Frontal cortex (tissue), 4 donors: ENCODE data around the gene PDCD1. TPM values are rescaled to one million over a fixed set of nuclear protein-coding genes. Genes with fewer than 3 reads are reported as not detected.
A peak's percentile ranks its signal among the peaks of the same experiment; 100 is the strongest.

Source experiments
- DNase-seq, 2 donors: peaks; one replicate each; pipeline ENCODE4 v3.0.0; 2012; ENCODE audit warnings: low spot score in 2 of 2
- FAIRE-seq: peaks from 2 replicates; lab custom pipeline; 2012; peaks lifted over from hg19 to GRCh38; lab: Jason Lieb, UNC
- total RNA-seq: library from RNA; depleted of rRNA; stranded (reverse); fragments of >200 nt; gene quantifications from one replicate; pipeline ENCODE4 v1.2.3, GENCODE V29; 2014
- donor health status: control.
- donor health status: control.
- donor health status: control.

Gene PDCD1
- total RNA-seq, 1 donor from 2014 or later, result 0.41 TPM

GRCh38 chr2:241867776-241868420, 9.2 kb upstream of the PDCD1 start:
- DNase-seq (no peak), FAIRE-seq (no peak)

- FAIRE-seq (no peak), DNase-seq (no peak)
Observed at GRCh38 chr2:241866790-241867645, 8.3 kb upstream of the PDCD1 start.

- FAIRE-seq (no peak), DNase-seq (no peak)
Observed at GRCh38 chr2:241865957-241866789, 7.5 kb upstream of the PDCD1 start.

GRCh38 chr2:241865416-241865956, 6.8 kb upstream of the PDCD1 start:
- FAIRE-seq (no peak), DNase-seq (no peak)

- FAIRE-seq (no peak), DNase-seq (no peak)
Observed at GRCh38 chr2:241864850-241865213, 6.1 kb upstream of the PDCD1 start.

DNA sequence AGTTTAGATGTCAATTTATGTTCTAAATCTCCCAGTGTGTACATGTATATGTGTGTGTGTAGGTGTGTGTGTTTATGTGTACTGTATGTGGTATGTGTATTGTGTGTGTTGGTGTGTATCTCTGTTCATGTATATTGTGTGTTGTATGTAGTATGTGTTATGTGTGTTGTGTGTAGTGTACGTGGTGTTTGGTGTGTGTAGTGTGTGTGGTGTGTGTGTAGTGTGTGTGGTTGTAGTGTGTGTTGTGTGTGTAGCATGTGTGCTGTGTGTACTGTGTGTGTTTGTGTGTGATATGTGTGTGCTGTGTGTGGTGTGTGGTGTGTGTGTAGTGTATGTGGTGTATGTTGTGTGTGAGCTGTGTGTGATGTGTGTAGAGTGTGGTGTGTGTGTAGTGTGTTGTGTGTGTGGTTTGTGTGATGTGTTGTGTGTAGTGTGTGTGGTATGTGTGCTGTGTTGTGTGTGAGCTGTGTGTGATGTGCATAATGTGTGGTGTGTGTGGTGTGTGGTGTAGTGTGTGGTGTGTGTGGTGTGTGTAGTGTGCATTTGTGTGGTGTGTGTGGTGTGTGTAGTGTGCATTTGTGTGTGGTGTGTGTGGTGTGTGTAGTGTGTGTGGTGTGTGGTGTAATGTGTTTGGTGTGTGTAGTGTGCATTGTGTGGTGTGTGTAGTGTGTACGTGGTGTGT, 5.6 kb upstream of the PDCD1 start:
- FAIRE-seq, result no peak

GRCh38 chr2:241863536-241863954, 4.9 kb upstream of the PDCD1 start:
- FAIRE-seq, result no peak
- DNase-seq, result no peak

More for the DNA sequence above, 5.6 kb upstream of the PDCD1 start:
- no peak for DNase-seq

DNA sequence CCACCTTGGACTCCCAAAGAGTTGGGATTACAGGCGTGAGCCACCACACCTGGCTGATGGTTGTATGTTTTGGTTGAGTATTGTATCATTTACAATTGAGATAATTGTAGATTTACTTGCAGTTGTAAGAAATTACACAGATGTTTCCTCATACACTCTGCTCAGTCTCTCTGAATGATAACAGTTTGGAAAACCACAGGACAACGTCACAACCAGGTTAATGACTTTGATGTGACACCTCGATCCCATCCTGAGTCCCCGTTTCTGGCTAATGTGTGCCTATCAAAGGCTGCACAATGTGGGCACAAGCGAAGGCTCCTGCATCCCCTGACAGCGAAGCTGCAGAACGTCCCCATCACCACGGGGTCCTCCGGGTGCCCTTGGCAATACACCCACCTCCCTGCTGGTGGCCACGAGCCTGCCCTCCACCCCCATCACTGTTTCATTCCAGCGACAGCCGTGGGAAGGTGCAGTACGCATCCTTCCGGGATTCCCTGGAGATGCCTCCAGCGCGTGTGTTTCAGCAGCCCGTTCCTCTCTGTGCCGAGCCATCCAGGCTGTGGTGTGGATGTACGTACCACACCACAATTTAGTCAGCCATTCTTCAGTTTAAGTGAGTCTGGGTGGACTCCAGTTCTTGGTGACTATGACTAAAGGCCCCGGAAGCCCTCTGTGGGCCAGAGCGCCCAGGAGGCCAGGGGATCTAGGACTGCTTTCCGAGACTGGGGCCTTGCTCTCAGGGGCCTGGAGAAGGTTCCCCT, 4.3 kb upstream of the PDCD1 start:
- FAIRE-seq (no peak), DNase-seq (no peak)

DNA sequence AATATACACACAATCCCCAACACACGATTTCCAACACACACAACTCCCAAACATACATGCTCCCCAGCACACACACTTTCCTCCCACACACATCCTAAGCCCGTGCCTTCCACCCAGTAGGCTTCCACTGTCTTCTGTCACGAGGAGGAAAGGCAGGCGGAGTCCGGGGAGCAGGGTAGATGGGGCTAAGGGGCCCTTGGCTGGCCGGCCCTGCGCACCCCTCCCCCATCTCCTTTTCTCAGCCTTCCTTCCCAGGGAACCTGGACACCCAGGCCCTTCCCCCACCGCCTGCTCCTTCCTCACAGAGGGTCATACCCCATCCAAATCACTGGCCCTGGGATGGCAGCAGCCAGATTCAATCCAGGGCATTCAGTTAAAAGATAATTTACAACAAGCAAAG, 3.4 kb upstream of the PDCD1 start:
- FAIRE-seq, result no peak

DNA sequence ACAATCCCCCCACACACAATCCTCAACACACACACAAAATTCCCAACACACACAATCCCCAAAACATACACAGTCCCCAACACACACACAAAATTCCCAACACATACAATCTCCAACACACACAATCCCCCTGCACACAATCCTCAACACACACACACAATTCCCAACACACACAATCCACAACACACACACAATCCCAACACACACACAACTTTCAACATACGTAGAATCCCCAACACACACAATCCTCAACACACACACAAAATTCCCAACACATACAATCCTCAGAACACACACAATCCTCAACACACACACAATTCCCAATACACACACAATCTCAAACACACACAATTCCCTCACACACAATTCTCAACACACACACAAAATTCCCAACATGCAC, 2.6 kb upstream of the PDCD1 start:
- DNase-seq (no peak), FAIRE-seq (no peak)

More for the DNA sequence above, 3.4 kb upstream of the PDCD1 start:
- DNase-seq, result no peak

- no peak for DNase-seq
- FAIRE-seq, result no peak
Observed at GRCh38 chr2:241860184-241861078, 1.7 kb upstream of the PDCD1 start.

DNA sequence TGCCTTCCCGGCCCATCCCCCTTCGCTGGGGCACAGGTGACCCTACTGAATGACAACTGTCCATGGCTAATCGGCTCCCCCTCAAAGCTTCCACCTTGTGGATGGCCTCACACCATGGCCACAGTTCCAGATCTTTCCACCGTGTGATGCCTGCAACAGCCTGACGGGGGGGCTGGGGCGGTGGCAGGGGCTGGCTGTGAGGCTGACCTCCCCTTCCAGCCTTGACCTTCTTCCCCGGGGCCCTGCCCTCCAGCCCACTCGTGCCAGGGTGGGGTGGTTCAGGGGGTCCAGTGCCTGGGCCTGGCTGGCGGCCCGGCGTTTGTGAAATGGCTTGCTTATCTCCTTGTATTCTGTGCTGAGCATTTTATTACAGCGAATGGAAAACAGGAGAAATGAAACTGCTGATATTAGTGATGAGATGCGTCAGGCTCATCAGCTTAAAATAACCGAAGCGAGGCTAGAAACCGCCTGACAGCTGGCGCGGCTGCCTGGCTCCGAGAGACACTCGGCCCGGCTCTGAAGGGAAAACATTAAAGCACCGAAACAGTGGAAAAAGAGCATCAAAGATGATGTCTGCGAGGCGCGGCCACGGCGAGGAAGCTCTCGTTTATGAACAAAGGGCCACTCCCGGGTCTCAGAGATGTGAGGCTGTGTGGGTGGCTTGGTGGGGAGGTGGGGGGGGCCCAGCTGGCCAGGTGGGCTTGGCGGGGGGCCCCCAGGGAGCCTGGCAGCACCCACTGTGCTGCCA, 916 bp upstream of the PDCD1 start:
- FAIRE-seq (no peak), DNase-seq (peak in 1 of 2 donors; percentile 67)

- FAIRE-seq (no peak), DNase-seq (no peak)
Observed at GRCh38 chr2:241859017-241859435, 332 bp upstream of the PDCD1 start.

DNA sequence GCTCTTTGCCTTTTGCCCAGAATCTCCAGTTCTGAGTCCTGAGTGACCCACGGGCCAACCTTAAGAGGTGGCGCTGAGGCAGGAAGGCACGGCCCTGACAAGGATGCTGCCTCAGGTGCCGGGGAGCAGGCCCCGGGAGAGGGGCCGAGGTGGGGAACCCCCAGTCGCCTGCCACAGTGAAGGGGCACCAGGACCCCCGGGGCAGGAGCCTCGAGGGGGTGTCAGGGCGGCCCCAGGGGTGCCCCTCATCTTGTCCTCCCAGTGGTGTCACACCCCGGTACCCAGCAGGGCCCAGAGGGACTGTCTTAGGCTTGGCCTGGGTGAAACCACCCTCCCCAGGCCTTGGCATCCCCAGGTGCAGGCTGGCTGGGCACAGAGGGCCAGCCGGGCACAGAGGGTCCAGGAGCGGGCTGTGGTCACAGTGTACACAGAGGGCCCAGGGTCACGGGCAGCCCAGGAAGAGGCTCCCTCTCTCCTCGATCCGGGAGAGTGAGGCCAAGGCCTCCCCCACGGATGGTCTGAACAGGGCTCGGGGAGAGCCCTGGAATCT, 1.0 kb downstream of the PDCD1 start:
- FAIRE-seq, result no peak

GRCh38 chr2:241857041-241857541, 1.6 kb downstream of the PDCD1 start:
- FAIRE-seq (no peak), DNase-seq (no peak)

More for the DNA sequence above, 1.0 kb downstream of the PDCD1 start:
- no peak for DNase-seq

DNA sequence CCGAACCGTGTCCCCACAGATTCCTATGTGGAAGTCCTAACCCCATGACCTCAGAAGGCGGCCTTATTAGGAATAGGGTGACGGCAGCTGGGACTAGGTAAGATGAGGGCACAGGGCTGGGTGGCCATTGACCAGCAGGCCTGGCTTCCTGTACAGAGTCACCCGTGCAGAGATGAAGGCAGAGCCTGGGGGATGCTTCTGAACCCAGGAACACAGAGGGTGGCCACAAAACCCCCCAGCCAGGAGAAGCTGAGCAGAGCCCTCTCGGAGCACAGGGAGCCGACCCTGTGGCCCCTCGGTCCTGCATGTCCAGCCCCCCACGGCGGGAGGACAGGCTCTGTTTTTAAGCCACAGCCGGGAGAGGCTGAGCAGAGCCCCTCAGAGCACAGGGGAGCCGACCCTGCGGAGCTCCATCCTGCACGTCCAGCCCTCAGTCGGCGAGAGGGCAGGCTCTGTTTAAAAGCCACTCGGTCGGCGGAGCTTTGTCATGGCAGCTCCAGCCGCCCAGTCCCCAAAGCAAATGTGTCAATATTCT, 2.7 kb downstream of the PDCD1 start:
- FAIRE-seq, result no peak
- no peak for DNase-seq
